Measurements from ENCODE around the gene PNCK. TPM values are rescaled to one million over a fixed set of nuclear protein-coding genes. Genes with fewer than 3 reads are reported as not detected.

PNCK gene
- total RNA-seq, 1 experiment from 2014 or later: 0.60 TPM

- no TSS peak for BruUV-seq (replicated peaks)
- Histone ChIP-seq H3K27me3 (replicated peaks; ENCODE audit: insufficient read depth, low read depth, low read length, poor library complexity) (no peaks in the 10 kb centered on the region), H3K9me3 (ENCODE audit: low read depth, low read length, poor library complexity, severe bottlenecking) (no peaks in the 10 kb centered on the region), H3K36me3 (ENCODE audit: insufficient read depth, low read length, poor library complexity, severe bottlenecking) (no peaks in the 10 kb centered on the region), H3K4me1 (ENCODE audit: insufficient read depth, low read length, poor library complexity, severe bottlenecking) (no peaks in the 10 kb centered on the region), H3K4me3 (ENCODE audit: low read depth, low read length, poor library complexity, severe bottlenecking) (no peak overlapping the region), H3K27ac (ENCODE audit: low read depth, low read length, poor library complexity, severe bottlenecking) (no peak overlapping the region)
- ChIA-PET POLR2A (ENCODE audit: low non-redundant PET) (no interaction called here), CTCF (no interaction called here)
- intact Hi-C loops (cut with micrococcal nuclease; ENCODE audit: unreplicated experiment): no loop called here
- TF ChIP-seq CTCF (conservative IDR thresholded peaks at IDR 0.05; ENCODE audit: low read depth, low read length) (no peak), EZH2 (IDR thresholded peaks at IDR 0.05; ENCODE audit: borderline replicate concordance, low read depth, low read length, poor library complexity, severe bottlenecking) (no peak)
- DNase-seq (ENCODE audit: low spot score): no peak
These were observed 41.0 kb downstream of the PNCK start for GRCh38 chrX:153632595-153632946.

GRCh38 chrX:153631907-153632594, 41.6 kb downstream of the PNCK start:
- no peak for TF ChIP-seq EZH2 (IDR thresholded peaks at IDR 0.05; ENCODE audit: borderline replicate concordance, low read depth, low read length, poor library complexity, severe bottlenecking)
- TF ChIP-seq CTCF (conservative IDR thresholded peaks at IDR 0.05; ENCODE audit: low read depth, low read length): no peak
- no peak for DNase-seq (ENCODE audit: low spot score)

GRCh38 chrX:153631346-153631745, 42.3 kb downstream of the PNCK start:
- Histone ChIP-seq H3K27me3 (replicated peaks; ENCODE audit: insufficient read depth, low read depth, low read length, poor library complexity) (no peaks in the 10 kb centered on the region), H3K27ac (ENCODE audit: low read depth, low read length, poor library complexity, severe bottlenecking) (no peak overlapping the region), H3K36me3 (ENCODE audit: insufficient read depth, low read length, poor library complexity, severe bottlenecking) (no peaks in the 10 kb centered on the region), H3K4me1 (ENCODE audit: insufficient read depth, low read length, poor library complexity, severe bottlenecking) (no peaks in the 10 kb centered on the region), H3K4me3 (ENCODE audit: low read depth, low read length, poor library complexity, severe bottlenecking) (no peak overlapping the region), H3K9me3 (ENCODE audit: low read depth, low read length, poor library complexity, severe bottlenecking) (no peaks in the 10 kb centered on the region)
- DNase-seq (ENCODE audit: low spot score): no peak
- intact Hi-C loops (cut with micrococcal nuclease; ENCODE audit: unreplicated experiment): no loop called here
- BruUV-seq (replicated peaks): no TSS peak
- ChIA-PET POLR2A (ENCODE audit: low non-redundant PET) (no interaction called here), CTCF (no interaction called here)
- TF ChIP-seq EZH2 (IDR thresholded peaks at IDR 0.05; ENCODE audit: borderline replicate concordance, low read depth, low read length, poor library complexity, severe bottlenecking) (no peak), CTCF (conservative IDR thresholded peaks at IDR 0.05; ENCODE audit: low read depth, low read length) (no peak)

More at GRCh38 chrX:153631907-153632594, 41.6 kb downstream of the PNCK start:
- no peak overlapping the region for H3K4me3 ChIP-seq (ENCODE audit: low read depth, low read length, poor library complexity, severe bottlenecking)
- ChIA-PET POLR2A (ENCODE audit: low non-redundant PET) (no interaction called here), CTCF (no interaction called here)
- no peaks in the 10 kb centered on the region for H3K27me3 ChIP-seq (replicated peaks; ENCODE audit: insufficient read depth, low read depth, low read length, poor library complexity)
- no peak overlapping the region for H3K27ac ChIP-seq (ENCODE audit: low read depth, low read length, poor library complexity, severe bottlenecking)
- intact Hi-C loops (cut with micrococcal nuclease; ENCODE audit: unreplicated experiment): no loop called here
- no peaks in the 10 kb centered on the region for H3K36me3 ChIP-seq (ENCODE audit: insufficient read depth, low read length, poor library complexity, severe bottlenecking)
- H3K4me1 ChIP-seq (ENCODE audit: insufficient read depth, low read length, poor library complexity, severe bottlenecking): no peaks in the 10 kb centered on the region
- no peaks in the 10 kb centered on the region for H3K9me3 ChIP-seq (ENCODE audit: low read depth, low read length, poor library complexity, severe bottlenecking)
- no TSS peak for BruUV-seq (replicated peaks)

Data from A673 (cell line).